Spleen (tissue), 13 donors: ENCODE results near the gene OR1F1. TPM values are rescaled to one million over a fixed set of nuclear protein-coding genes. Genes with fewer than 3 reads are reported as not detected.
"Not testable (repeated sequence)": the region's sequence is repeated elsewhere in the genome, so short reads cannot be mapped to it uniquely, and the experiment has no call there.

Experiments used
- DNase-seq: peaks from one replicate; pipeline ENCODE4 v3.0.0-alpha.2; 2020
- H3K27ac ChIP-seq, 8 donors: fragments of 200-600 bp; sonication (generic) in 7 of 8; 1 replicate in 4 of 8; 2 replicates in 4 of 8; pipeline versions ENCODE4 v1.5.0 to v1.8.0; 2016 to 2021; ENCODE audit warnings: inconsistent platforms in 4 of 8, mild to moderate bottlenecking in 4 of 8, moderate library complexity in 1 of 8
- H3K27me3 ChIP-seq, 7 donors: fragments of 200-600 bp; sonication (generic) in 6 of 7; replicated peaks in 1 of 7; 1 replicate in 4 of 7; 2 replicates in 3 of 7; pipeline versions ENCODE4 v1.5.0 to v1.8.0; 2016 to 2021; ENCODE audit warnings: inconsistent platforms in 3 of 7, mild to moderate bottlenecking in 1 of 7
- H3K36me3 ChIP-seq, 6 donors: fragments of 200-600 bp; sonication (generic) in 5 of 6; 1 replicate in 4 of 6; 2 replicates in 2 of 6; pipeline versions ENCODE4 v1.5.0 to v1.8.0; 2016 to 2021; ENCODE audit warnings: inconsistent platforms in 2 of 6
- H3K4me1 ChIP-seq, 6 donors: fragments of 200-600 bp; sonication (generic) in 5 of 6; 1 replicate in 3 of 6; 2 replicates in 3 of 6; pipeline versions ENCODE4 v1.5.0 to v1.8.0; 2016 to 2021; ENCODE audit warnings: inconsistent platforms in 3 of 6
- H3K4me3 ChIP-seq, 8 donors: fragments of 200-600 bp; sonication (generic) in 7 of 8; 1 replicate in 4 of 8; 2 replicates in 4 of 8; pipeline versions ENCODE4 v1.5.0 to v1.8.0; 2016 to 2021; ENCODE audit warnings: inconsistent platforms in 4 of 8, mild to moderate bottlenecking in 4 of 8, moderate library complexity in 2 of 8
- H3K9me3 ChIP-seq, 8 donors: fragments of 200-600 bp; sonication (generic) in 7 of 8; 1 replicate in 4 of 8; 2 replicates in 4 of 8; pipeline versions ENCODE4 v1.5.0 to v1.8.0; 2016 to 2021; ENCODE audit warnings: inconsistent platforms in 4 of 8
- CTCF ChIP-seq, 11 experiments: fragments of 200-600 bp in 7 of 11; fragments of 450-650 bp in 4 of 11; sonication (generic) in 4 of 11; IDR thresholded peaks in 8 of 11; conservative IDR thresholded peaks in 3 of 11; 1 replicate in 7 of 11; 2 replicates in 4 of 11; pipeline versions ENCODE4 v1.4.0 to v1.8.0; 2016 to 2021; ENCODE audit warnings: antibody characterized with exemption in 11 of 11, inconsistent platforms in 4 of 11, mild to moderate bottlenecking in 1 of 11
- POLR2A ChIP-seq, 3 donors: fragments of 450-650 bp; IDR thresholded peaks; one replicate each; pipeline ENCODE4 v1.5.1; 2017; ENCODE audit warnings: antibody characterized with exemption in 3 of 3, mild to moderate bottlenecking in 1 of 3
- POLR2AphosphoS5 ChIP-seq, 3 donors: sonication (generic); formaldehyde crosslinking; IDR thresholded peaks; one replicate each; pipeline ENCODE4 v1.5.1; 2017; ENCODE audit warnings: antibody characterized with exemption in 3 of 3
- WGBS, 5 donors: extraction: QIAGEN DNeasy Blood & Tissue Kit in 3 of 5; methylation state at CpG; one replicate each; pipeline versions ENCODE4 v1.1.5 to v1.1.7; 2013 to 2018; 5-methylcytosine and 5-hydroxymethylcytosine counted together
- intact Hi-C: fragments of 100-400 bp; cut with DNase I; formaldehyde crosslinking; loops from one replicate; pipeline ENCODE4 v1.15.0; 2023; ENCODE audit warnings: low total_unique reads
- long read RNA-seq, 2 donors: transcript quantifications; one replicate each; lab custom pipeline, GENCODE V29; 2026
- polyA plus RNA-seq, 3 donors: library from polyadenylated mRNA; stranded (reverse); fragments of 200-250 nt; gene quantifications; one replicate each; pipeline ENCODE4 v1.2.1, GENCODE V29; 2013
- total RNA-seq, 7 donors: library from RNA; depleted of rRNA in 3 of 7; stranded (reverse); fragments of >200 nt in 3 of 7; fragmentation: NEBNext Ultra II Directional in 4 of 7; extraction: Animal tissue kit (Norgen Biotek cat#: 25700) in 4 of 7; gene quantifications; one replicate each; pipeline versions ENCODE4 v1.1.0 to v1.2.1, GENCODE V29; 2016 to 2021
- donor health status: healthy with polysubstance abuse.
- donor health status: DM: no; HTN: no; CAD: no; lungs with moderate emphysema.
- donor health status: DM: no; HTN: no; CAD: no.
- donor health status: Bipolar disorder and iron deficiency.
- donor health status: healthy.
- donor health status: DM: no; HTN: no; CAD: no.
- donor health status: DM: yes; HTN: yes; CAD: no.

Gene OR1F1
- total RNA-seq (not detected), polyA plus RNA-seq (not detected)
- long read RNA-seq, donor 1: 0 reads
- long read RNA-seq, donor 2, partial matches to known transcripts: 0 of 1 reads
- long read RNA-seq, donor 2, other reads (novel, unspliced or antisense): 0 of 1 reads

- DNase-seq: peak; percentile 72
- no peak for TF ChIP-seq POLR2AphosphoS5 (IDR thresholded peaks at IDR 0.05)
- no peak for TF ChIP-seq POLR2A (IDR thresholded peaks at IDR 0.05)
- no peak for TF ChIP-seq CTCF (IDR thresholded peaks at IDR 0.05 in 8 of 11, conservative IDR thresholded peaks at IDR 0.05 in 3 of 11)
- no peaks in the 10 kb centered on the region for H3K36me3 ChIP-seq
- H3K9me3 ChIP-seq: peaks cover 0 to 16% (median 0%) of the 10 kb centered on the region in 8 donors
- peaks cover 25 to 100% (median 97%) of the 10 kb centered on the region in 7 donors for H3K27me3 ChIP-seq
- H3K4me3 ChIP-seq: peak within 1 kb of the TSS in 5 of 8 donors; percentile 11 to 54 (median 18)
- intact Hi-C loops: no loop called here
- H3K4me1 ChIP-seq: peaks cover 24 to 51% (median 36%) of the 10 kb centered on the region in 6 donors
- peak within 1 kb of the TSS in 1 of 8 donors; percentile 31 for H3K27ac ChIP-seq
- 2 to 5% (median 3%) methylated on average over 50 to 51 of the region's 51 CpGs for WGBS, 5 donors
Observed at GRCh38 chr16:3187798-3188674, at the start of gene OR1F1. OR1F1 (plus strand) TSS chr16:3188204.

GRCh38 chr16:3138342-3138741 is 49.7 kb upstream of the OR1F1 start:
- no peak for TF ChIP-seq POLR2AphosphoS5 (IDR thresholded peaks at IDR 0.05)
- no peak for TF ChIP-seq CTCF (IDR thresholded peaks at IDR 0.05 in 8 of 11, conservative IDR thresholded peaks at IDR 0.05 in 3 of 11)
- Histone ChIP-seq H3K4me3 (no peak overlapping the region), H3K4me1 (peaks cover 7 to 42% (median 24%) of the 10 kb centered on the region in 6 donors), H3K36me3 (peaks cover 0 to 63% (median 49%) of the 10 kb centered on the region in 6 donors), H3K9me3 (no peaks in the 10 kb centered on the region), H3K27ac (no peak overlapping the region), H3K27me3 (no peaks in the 10 kb centered on the region)
- DNase-seq: no peak
- intact Hi-C loops: no loop called here
- WGBS, 5 donors: 83 to 94% (median 89%) methylated on average over 9 to 21 of the region's 21 CpGs

GRCh38 chr16:3138823-3139426 is 49.1 kb upstream of the OR1F1 start:
- no peaks in the 10 kb centered on the region for H3K9me3 ChIP-seq
- H3K27me3 ChIP-seq: no peaks in the 10 kb centered on the region
- 84 to 95% (median 89%) methylated on average over 13 to 14 of the region's 14 CpGs for WGBS, 5 donors
- H3K27ac ChIP-seq: no peak overlapping the region
- intact Hi-C loops: no loop called here
- peaks cover 7 to 36% (median 21%) of the 10 kb centered on the region in 6 donors for H3K4me1 ChIP-seq
- H3K36me3 ChIP-seq: peaks cover 0 to 63% (median 49%) of the 10 kb centered on the region in 6 donors
- no peak overlapping the region for H3K4me3 ChIP-seq
- DNase-seq: no peak
- no peak for TF ChIP-seq POLR2AphosphoS5 (IDR thresholded peaks at IDR 0.05)
- no peak for TF ChIP-seq CTCF (IDR thresholded peaks at IDR 0.05 in 8 of 11, conservative IDR thresholded peaks at IDR 0.05 in 3 of 11)
- no peak for TF ChIP-seq POLR2A (IDR thresholded peaks at IDR 0.05)

GRCh38 chr16:3139561-3139960 is 48.4 kb upstream of the OR1F1 start:
- H3K4me3 ChIP-seq, H3K9me3 ChIP-seq, DNase-seq, H3K27me3 ChIP-seq, intact Hi-C loops, H3K27ac ChIP-seq: not testable (repeated sequence)
- 90 to 96% (median 95%) methylated on average over 9 of the region's 9 CpGs for WGBS, 5 donors
- H3K4me1 ChIP-seq: peaks cover 7 to 36% (median 20%) of the 10 kb centered on the region in 6 donors
- peaks cover 0 to 63% (median 49%) of the 10 kb centered on the region in 6 donors for H3K36me3 ChIP-seq
